Prostate gland (tissue), 2 donors: ENCODE results near the gene GSDME.

Source experiments
- POLR2A ChIP-seq: fragments of 450-650 bp; IDR thresholded peaks from one replicate; pipeline ENCODE4 v1.6.1; 2016; ENCODE audit warnings: antibody characterized with exemption, mild to moderate bottlenecking
- POLR2AphosphoS5 ChIP-seq: sonication (generic); formaldehyde crosslinking; IDR thresholded peaks from one replicate; pipeline ENCODE4 v1.6.1; 2017; ENCODE audit warnings: antibody characterized with exemption
- TF ChIP-seq, protein P1 (sequence below), 4 experiments: fragments of 200-600 bp in 2 of 4; fragments of 450-650 bp in 2 of 4; sonication (generic) in 2 of 4; IDR thresholded peaks; 1 replicate in 3 of 4; 2 replicates in 1 of 4; pipeline ENCODE4 v1.5.1; 2016 to 2019; ENCODE audit warnings: antibody characterized with exemption in 4 of 4, mild to moderate bottlenecking in 2 of 4, moderate library complexity in 2 of 4

DNA sequence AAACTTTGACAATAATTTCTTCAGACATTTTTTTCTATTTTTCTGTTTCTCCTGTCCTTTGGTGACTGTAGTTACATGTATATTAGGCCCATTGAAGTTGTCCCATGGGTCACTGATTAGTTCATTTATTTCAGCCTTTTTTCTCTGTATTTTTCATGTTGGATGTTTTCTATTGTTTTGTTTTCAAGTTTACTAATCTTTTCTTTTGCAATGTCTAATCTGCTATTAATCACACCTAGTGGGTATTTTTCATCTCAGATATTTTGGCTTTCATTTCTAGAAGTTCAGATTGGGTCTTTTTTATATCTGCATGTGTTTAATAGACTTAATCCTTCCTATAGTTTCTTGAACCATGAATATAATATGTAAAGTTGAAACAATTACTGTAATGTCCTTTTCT lies 99.3 kb downstream of the GSDME start:
- TF ChIP-seq, protein P1, sequence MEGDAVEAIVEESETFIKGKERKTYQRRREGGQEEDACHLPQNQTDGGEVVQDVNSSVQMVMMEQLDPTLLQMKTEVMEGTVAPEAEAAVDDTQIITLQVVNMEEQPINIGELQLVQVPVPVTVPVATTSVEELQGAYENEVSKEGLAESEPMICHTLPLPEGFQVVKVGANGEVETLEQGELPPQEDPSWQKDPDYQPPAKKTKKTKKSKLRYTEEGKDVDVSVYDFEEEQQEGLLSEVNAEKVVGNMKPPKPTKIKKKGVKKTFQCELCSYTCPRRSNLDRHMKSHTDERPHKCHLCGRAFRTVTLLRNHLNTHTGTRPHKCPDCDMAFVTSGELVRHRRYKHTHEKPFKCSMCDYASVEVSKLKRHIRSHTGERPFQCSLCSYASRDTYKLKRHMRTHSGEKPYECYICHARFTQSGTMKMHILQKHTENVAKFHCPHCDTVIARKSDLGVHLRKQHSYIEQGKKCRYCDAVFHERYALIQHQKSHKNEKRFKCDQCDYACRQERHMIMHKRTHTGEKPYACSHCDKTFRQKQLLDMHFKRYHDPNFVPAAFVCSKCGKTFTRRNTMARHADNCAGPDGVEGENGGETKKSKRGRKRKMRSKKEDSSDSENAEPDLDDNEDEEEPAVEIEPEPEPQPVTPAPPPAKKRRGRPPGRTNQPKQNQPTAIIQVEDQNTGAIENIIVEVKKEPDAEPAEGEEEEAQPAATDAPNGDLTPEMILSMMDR (IDR thresholded peaks at IDR 0.05): no peak
- TF ChIP-seq POLR2A (no peak), POLR2AphosphoS5 (no peak)
